ENCODE data around the gene RNASEH2A. TPM values are rescaled to one million over a fixed set of nuclear protein-coding genes. Genes with fewer than 3 reads are reported as not detected.

RNASEH2A gene
- total RNA-seq, 1 donor from 2014 or later: 10.5 TPM

- FAIRE-seq (no peak), DNase-seq (ENCODE audit: low read depth) (no peak)
- Histone ChIP-seq H3K9me3 (ENCODE audit: insufficient read depth, low read depth, low read length) (no peaks in the 10 kb centered on the region), H2AFZ (ENCODE audit: low read depth, low read length) (no peak overlapping the region), H3K4me1 (ENCODE audit: insufficient read depth, low read length) (no peaks in the 10 kb centered on the region), H3K4me3 (ENCODE audit: insufficient read depth, low read depth, low read length) (no peak overlapping the region), H3K36me3 (ENCODE audit: insufficient read depth, low read length) (no peaks in the 10 kb centered on the region), H3K79me2 (ENCODE audit: insufficient read depth, low read length) (no peaks in the 10 kb centered on the region), H4K20me1 (ENCODE audit: insufficient read depth, low read length) (no peaks in the 10 kb centered on the region), H3K27ac (ENCODE audit: low read depth, low read length) (no peak overlapping the region), H3K9ac (ENCODE audit: low read length) (no peak overlapping the region), H3K27me3 (ENCODE audit: insufficient read depth, low read length) (peaks cover 51% of the 10 kb centered on the region), H3K4me2 (ENCODE audit: low read length) (no peak overlapping the region)
- TF ChIP-seq CTCF (IDR thresholded peaks at IDR 0.05; ENCODE audit: insufficient read depth, low read depth, low read length) (no peak), EZH2 (IDR thresholded peaks at IDR 0.05; ENCODE audit: insufficient read depth, low read length) (no peak)
- no peaks in the 10 kb centered on the region for H3K4me1 Mint-ChIP-seq (ENCODE audit: low read depth, unreplicated experiment)
- H3K27me3 Mint-ChIP-seq (ENCODE audit: low read depth, unreplicated experiment): peaks cover 41% of the 10 kb centered on the region
- peak overlapping the region; percentile 31 for H3K4me3 Mint-ChIP-seq (ENCODE audit: unreplicated experiment)
- H3K9me3 Mint-ChIP-seq (ENCODE audit: unreplicated experiment): peaks cover 3% of the 10 kb centered on the region
- H3K36me3 Mint-ChIP-seq (ENCODE audit: low read depth, unreplicated experiment): no peaks in the 10 kb centered on the region
- H3K27ac Mint-ChIP-seq (ENCODE audit: unreplicated experiment): no peak overlapping the region
These were observed 27.0 kb downstream of the RNASEH2A start for GRCh38 chr19:12833418-12833737.

- TF ChIP-seq EZH2 (IDR thresholded peaks at IDR 0.05; ENCODE audit: insufficient read depth, low read length) (peak; percentile 88), CTCF (IDR thresholded peaks at IDR 0.05; ENCODE audit: insufficient read depth, low read depth, low read length) (no peak)
- Histone ChIP-seq H3K27me3 (ENCODE audit: insufficient read depth, low read length) (peaks cover 55% of the 10 kb centered on the region), H3K9ac (ENCODE audit: low read length) (no peak overlapping the region), H3K4me1 (ENCODE audit: insufficient read depth, low read length) (no peaks in the 10 kb centered on the region), H4K20me1 (ENCODE audit: insufficient read depth, low read length) (no peaks in the 10 kb centered on the region), H3K36me3 (ENCODE audit: insufficient read depth, low read length) (no peaks in the 10 kb centered on the region), H3K27ac (ENCODE audit: low read depth, low read length) (no peak overlapping the region), H3K79me2 (ENCODE audit: insufficient read depth, low read length) (no peaks in the 10 kb centered on the region), H3K9me3 (ENCODE audit: insufficient read depth, low read depth, low read length) (no peaks in the 10 kb centered on the region), H3K4me3 (ENCODE audit: insufficient read depth, low read depth, low read length) (no peak overlapping the region), H2AFZ (ENCODE audit: low read depth, low read length) (no peak overlapping the region), H3K4me2 (ENCODE audit: low read length) (peak overlapping the region; percentile 80)
- FAIRE-seq: no peak
- Mint-ChIP-seq H3K27me3 (ENCODE audit: low read depth, unreplicated experiment) (peaks cover 41% of the 10 kb centered on the region), H3K27ac (ENCODE audit: unreplicated experiment) (no peak overlapping the region), H3K4me3 (ENCODE audit: unreplicated experiment) (peak overlapping the region; percentile 76), H3K9me3 (ENCODE audit: unreplicated experiment) (peaks cover 3% of the 10 kb centered on the region), H3K4me1 (ENCODE audit: low read depth, unreplicated experiment) (no peaks in the 10 kb centered on the region), H3K36me3 (ENCODE audit: low read depth, unreplicated experiment) (no peaks in the 10 kb centered on the region)
- DNase-seq (ENCODE audit: low read depth): no peak
These were observed 27.6 kb downstream of the RNASEH2A start for GRCh38 chr19:12833738-12834565.

- Mint-ChIP-seq H3K27me3 (ENCODE audit: low read depth, unreplicated experiment) (peaks cover 44% of the 10 kb centered on the region), H3K36me3 (ENCODE audit: low read depth, unreplicated experiment) (no peaks in the 10 kb centered on the region), H3K9me3 (ENCODE audit: unreplicated experiment) (peaks cover 3% of the 10 kb centered on the region), H3K4me3 (ENCODE audit: unreplicated experiment) (peak within 1 kb of the TSS; percentile 76), H3K4me1 (ENCODE audit: low read depth, unreplicated experiment) (no peaks in the 10 kb centered on the region), H3K27ac (ENCODE audit: unreplicated experiment) (no peak within 1 kb of the TSS)
- no peaks in the 10 kb centered on the region for H3K36me3 ChIP-seq (ENCODE audit: insufficient read depth, low read length)
- no peak within 1 kb of the TSS for H3K4me3 ChIP-seq (ENCODE audit: insufficient read depth, low read depth, low read length)
- no peak within 1 kb of the TSS for H3K9ac ChIP-seq (ENCODE audit: low read length)
- H4K20me1 ChIP-seq (ENCODE audit: insufficient read depth, low read length): no peaks in the 10 kb centered on the region
- H3K27ac ChIP-seq (ENCODE audit: low read depth, low read length): no peak within 1 kb of the TSS
- H3K4me2 ChIP-seq (ENCODE audit: low read length): peak within 1 kb of the TSS; percentile 80
- H3K9me3 ChIP-seq (ENCODE audit: insufficient read depth, low read depth, low read length): no peaks in the 10 kb centered on the region
- no peaks in the 10 kb centered on the region for H3K4me1 ChIP-seq (ENCODE audit: insufficient read depth, low read length)
- DNase-seq (ENCODE audit: low read depth) (no peak), FAIRE-seq (no peak)
- peak; percentile 22 for TF ChIP-seq EZH2 (IDR thresholded peaks at IDR 0.05; ENCODE audit: insufficient read depth, low read length)
- no peak for TF ChIP-seq CTCF (IDR thresholded peaks at IDR 0.05; ENCODE audit: insufficient read depth, low read depth, low read length)
- H2AFZ ChIP-seq (ENCODE audit: low read depth, low read length): no peak within 1 kb of the TSS
- peaks cover 61% of the 10 kb centered on the region for H3K27me3 ChIP-seq (ENCODE audit: insufficient read depth, low read length)
- no peaks in the 10 kb centered on the region for H3K79me2 ChIP-seq (ENCODE audit: insufficient read depth, low read length)
These were observed 28.2 kb downstream of the RNASEH2A start, which contains the start of gene RTBDN for GRCh38 chr19:12834566-12834943. RTBDN (minus strand) TSS chr19:12834579; CDS start chr19:12829979, 4,600 bp downstream.

Measured in astrocyte (in vitro differentiated cells and primary cell).